Upper lobe of left lung (tissue), 4 donors: ENCODE data around the gene PHAF1.

Source experiments
- CTCF ChIP-seq, 6 experiments: fragments of 450-650 bp in 4 of 6; fragments of 200-600 bp in 2 of 6; sonication (generic) in 2 of 6; IDR thresholded peaks; one replicate each; pipeline ENCODE4 v1.5.1; 2016 to 2019; ENCODE audit warnings: antibody characterized with exemption in 6 of 6
- EP300 ChIP-seq, 4 donors: sonication (generic); formaldehyde crosslinking; IDR thresholded peaks; one replicate each; pipeline ENCODE4 v1.5.1; 2017; ENCODE audit warnings: antibody characterized with exemption in 4 of 4, control low read depth in 2 of 4
- POLR2A ChIP-seq, 4 donors: fragments of 450-650 bp; IDR thresholded peaks; one replicate each; pipeline ENCODE4 v1.5.1; 2016 to 2017; ENCODE audit warnings: antibody characterized with exemption in 4 of 4, mild to moderate bottlenecking in 2 of 4
- POLR2AphosphoS5 ChIP-seq, 2 donors: sonication (generic); formaldehyde crosslinking; IDR thresholded peaks; one replicate each; pipeline ENCODE4 v1.5.1; 2017; ENCODE audit warnings: antibody characterized with exemption in 2 of 2

- TF ChIP-seq CTCF (IDR thresholded peaks at IDR 0.05) (no peak), POLR2A (IDR thresholded peaks at IDR 0.05) (no peak), POLR2AphosphoS5 (IDR thresholded peaks at IDR 0.05) (no peak), EP300 (IDR thresholded peaks at IDR 0.05) (no peak)
These were observed 83.8 kb downstream of the PHAF1 start for GRCh38 chr16:67193536-67193935.
